Fibroblast of mammary gland (primary cell): Measurements from ENCODE around the gene RASL12.
A peak's percentile ranks its signal among the peaks of the same experiment; 100 is the strongest.

Experiments
- DNase-seq: peaks from one replicate; pipeline ENCODE4 v3.0.0-alpha.2; 2010; ENCODE audit warnings: low read depth
- H3K4me3 ChIP-seq: 2 replicates; pipeline ENCODE4 v1.5.1; 2011; ENCODE audit warnings: low read depth, mild to moderate bottlenecking, low read length, moderate library complexity; ENCODE audit not compliant: control insufficient read depth
- CTCF ChIP-seq: conservative IDR thresholded peaks from 2 replicates; pipeline ENCODE4 v1.5.1; 2011; ENCODE audit warnings: low read depth, low read length, inconsistent platforms; ENCODE audit not compliant: control insufficient read depth, insufficient read depth

Gene RASL12

GRCh38 chr15:65091946-65092770 lies 24.4 kb upstream of the RASL12 start:
- H3K4me3 ChIP-seq: no peak overlapping the region
- no peak for TF ChIP-seq CTCF
- DNase-seq: no peak

- no peak overlapping the region for H3K4me3 ChIP-seq
- DNase-seq: no peak
- TF ChIP-seq CTCF: no peak
Observed at GRCh38 chr15:65089206-65089824, 21.5 kb upstream of the RASL12 start.

GRCh38 chr15:65088643-65089021 lies 20.8 kb upstream of the RASL12 start:
- no peak for DNase-seq
- no peak for TF ChIP-seq CTCF
- no peak overlapping the region for H3K4me3 ChIP-seq

GRCh38 chr15:65087873-65088642 lies 20.3 kb upstream of the RASL12 start:
- no peak for TF ChIP-seq CTCF

GRCh38 chr15:65087411-65087810 lies 19.6 kb upstream of the RASL12 start:
- no peak overlapping the region for H3K4me3 ChIP-seq
- DNase-seq: no peak
- TF ChIP-seq CTCF: no peak

More at GRCh38 chr15:65087873-65088642, 20.3 kb upstream of the RASL12 start:
- H3K4me3 ChIP-seq: no peak overlapping the region
- DNase-seq: no peak

GRCh38 chr15:65086680-65087111 lies 18.9 kb upstream of the RASL12 start:
- peak; percentile 7 for TF ChIP-seq CTCF
- DNase-seq: no peak
- H3K4me3 ChIP-seq: no peak overlapping the region
